GM12891 (cell line): ENCODE measurements around the gene CCDC40.

ENCODE experiments used
- DNase-seq: peaks from one replicate; pipeline ENCODE4 v3.0.0; 2011; ENCODE audit warnings: low spot score; ENCODE audit not compliant: insufficient read length
- FAIRE-seq: peaks from 2 replicates; lab custom pipeline; 2011; peaks lifted over from hg19 to GRCh38; lab: Jason Lieb, UNC
- PAX5 ChIP-seq: IDR thresholded peaks from 2 replicates; pipeline ENCODE4 v1.6.1; 2011; ENCODE audit warnings: low read length, moderate library complexity, mild to moderate bottlenecking; ENCODE audit not compliant: insufficient read depth, severe bottlenecking
- POLR2A ChIP-seq: IDR thresholded peaks from 2 replicates; pipeline ENCODE4 v1.6.1; 2011; ENCODE audit warnings: low read depth, low read length, control low read depth
- POLR2AphosphoS5 ChIP-seq: IDR thresholded peaks from 2 replicates; pipeline ENCODE4 v1.6.1; 2011; ENCODE audit warnings: low read depth, low read length, control low read depth
- POU2F2 ChIP-seq: IDR thresholded peaks from 2 replicates; pipeline ENCODE4 v1.6.1; 2011; ENCODE audit warnings: low read depth, mild to moderate bottlenecking, control low read depth, low read length, moderate library complexity
- SPI1 ChIP-seq: IDR thresholded peaks from 2 replicates; pipeline ENCODE4 v1.6.1; 2011; ENCODE audit warnings: low read depth, low read length, control low read depth
- TAF1 ChIP-seq: IDR thresholded peaks from 2 replicates; pipeline ENCODE4 v1.6.1; 2011; ENCODE audit warnings: low read depth, low read length, control low read depth

CCDC40 gene

DNA sequence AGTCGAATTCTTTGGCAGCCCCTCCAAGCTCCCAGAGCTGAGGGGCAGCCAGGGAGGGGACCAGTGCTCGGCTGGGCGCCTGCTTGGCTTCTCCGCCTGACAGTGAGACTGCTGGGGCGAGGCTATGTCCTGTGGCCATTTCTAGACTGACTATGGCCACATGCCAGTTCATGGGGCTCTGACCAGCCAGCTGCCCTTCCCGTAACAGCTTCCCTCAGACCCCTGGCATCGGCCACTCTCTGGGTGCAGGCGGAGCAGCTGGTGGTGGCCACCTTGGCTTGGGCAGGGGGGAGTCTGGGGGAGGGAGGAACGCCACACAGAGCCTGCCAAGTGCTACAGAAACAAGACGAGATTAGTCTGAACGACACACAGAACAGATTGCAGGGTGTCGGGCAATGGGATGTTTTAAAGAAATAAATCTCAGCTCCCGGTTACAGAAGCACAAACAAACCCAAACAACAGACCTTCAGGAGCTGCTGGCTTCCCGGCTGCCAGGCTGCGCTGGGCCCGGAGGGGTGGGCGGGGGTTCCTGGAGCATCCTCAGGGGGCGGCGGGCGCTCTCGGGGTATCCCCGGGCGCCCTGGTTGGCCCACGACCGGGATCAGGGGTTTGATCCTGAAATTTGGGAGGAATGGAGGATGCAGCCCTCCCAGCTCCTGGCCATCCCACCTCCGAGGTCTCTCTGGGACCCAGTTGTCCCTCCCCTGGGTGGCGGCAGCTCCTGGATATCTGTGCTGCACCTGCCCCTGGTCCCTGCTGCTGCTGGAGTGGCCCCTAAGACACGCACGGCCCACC is 35.3 kb upstream of the CCDC40 start:
- TF ChIP-seq POLR2AphosphoS5 (no peak), POLR2A (no peak), PAX5 (no peak), TAF1 (no peak), SPI1 (no peak), POU2F2 (no peak)
- FAIRE-seq (no peak), DNase-seq (no peak)

DNA sequence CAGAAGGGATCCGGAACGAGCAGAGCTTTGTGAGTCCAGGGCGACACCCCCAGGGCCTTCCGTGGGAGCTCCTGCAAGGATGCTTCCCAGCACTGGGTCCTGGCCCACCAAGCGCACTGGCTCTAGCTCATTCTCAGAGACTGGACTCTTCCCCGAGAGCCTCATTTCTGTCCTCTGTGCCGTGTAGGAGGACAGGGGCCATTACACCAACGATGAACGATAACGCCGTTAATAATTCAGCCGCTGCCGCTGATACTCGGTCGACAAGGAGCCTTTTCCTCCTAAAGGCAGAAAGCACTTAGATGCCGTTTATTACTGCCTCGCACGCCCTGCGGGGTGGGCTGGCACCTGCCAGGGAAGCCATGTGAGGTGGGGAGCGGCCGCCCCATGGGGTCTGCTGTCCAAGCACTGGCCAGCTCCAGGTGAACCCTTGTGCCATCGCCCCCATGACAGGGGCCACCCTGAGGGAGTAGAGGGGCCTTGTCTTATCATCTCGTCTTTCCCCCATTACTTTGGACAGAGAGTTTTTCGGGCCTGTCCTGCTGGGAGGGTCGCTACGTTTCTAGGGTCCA is 34.3 kb upstream of the CCDC40 start:
- TF ChIP-seq POU2F2: no peak
- no peak for FAIRE-seq
- DNase-seq: no peak

DNA sequence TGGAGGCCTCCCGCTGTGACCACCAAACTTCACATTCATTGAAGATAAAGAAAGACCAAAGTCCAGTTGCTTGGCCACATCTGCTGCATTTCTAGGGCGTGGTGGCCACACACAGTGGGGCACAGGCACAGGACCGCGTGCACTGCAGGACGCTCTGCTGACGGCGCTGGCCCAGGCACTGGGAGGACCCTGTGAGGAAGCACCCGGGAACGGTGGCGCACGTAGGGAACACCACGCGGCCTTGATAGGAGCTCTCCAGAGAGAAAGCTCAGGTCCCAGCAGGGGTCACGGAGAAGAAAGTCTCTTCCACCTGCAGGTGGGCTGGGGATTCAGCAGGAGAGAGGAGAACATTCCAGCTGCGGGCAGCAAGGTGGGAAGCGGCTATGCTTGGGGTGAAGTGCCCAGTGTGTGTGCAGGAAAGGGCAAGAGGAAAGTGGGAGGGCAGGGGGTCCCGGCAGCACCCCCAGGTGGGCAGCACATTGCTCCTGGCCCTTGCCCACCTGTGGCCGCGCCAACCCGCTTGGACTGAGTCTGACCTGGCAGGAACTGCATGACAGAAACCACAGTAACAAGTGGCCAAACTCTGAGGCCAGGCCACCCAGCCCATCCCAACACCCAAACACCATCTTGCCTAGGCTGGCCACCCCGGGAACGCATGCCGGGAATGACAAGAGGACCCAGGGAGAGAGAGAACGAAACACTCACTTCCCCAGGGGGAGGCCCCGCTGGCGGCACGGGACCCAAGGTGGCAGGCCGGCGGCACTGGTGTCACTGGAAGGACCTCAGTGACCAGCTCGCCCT is 33.6 kb upstream of the CCDC40 start:
- DNase-seq: no peak
- FAIRE-seq: no peak
- TF ChIP-seq POU2F2 (no peak), SPI1 (no peak), PAX5 (no peak), POLR2AphosphoS5 (no peak), TAF1 (no peak), POLR2A (no peak)

DNA sequence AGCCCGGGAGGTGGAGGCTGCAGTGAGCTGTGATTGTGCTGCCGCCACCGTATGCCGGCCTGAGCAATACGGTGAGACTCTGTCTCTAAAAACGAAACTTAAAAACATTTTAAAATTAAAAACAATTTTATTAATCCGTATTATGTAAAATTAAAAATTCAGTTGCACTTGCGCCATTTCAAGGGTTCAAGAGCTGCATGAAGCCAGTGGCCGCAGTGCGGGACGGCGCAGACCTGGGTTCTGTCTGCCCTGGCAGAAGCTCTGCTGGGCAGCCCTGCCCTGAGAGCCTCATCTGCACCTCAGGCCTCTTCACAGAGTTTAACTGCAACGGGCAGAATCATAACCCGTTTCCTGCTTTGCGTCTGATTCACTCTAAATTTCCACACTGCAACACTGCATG is 32.5 kb upstream of the CCDC40 start:
- TF ChIP-seq POLR2AphosphoS5 (no peak), POU2F2 (no peak), TAF1 (no peak), PAX5 (no peak), SPI1 (no peak), POLR2A (no peak)
- DNase-seq (no peak), FAIRE-seq (no peak)

DNA sequence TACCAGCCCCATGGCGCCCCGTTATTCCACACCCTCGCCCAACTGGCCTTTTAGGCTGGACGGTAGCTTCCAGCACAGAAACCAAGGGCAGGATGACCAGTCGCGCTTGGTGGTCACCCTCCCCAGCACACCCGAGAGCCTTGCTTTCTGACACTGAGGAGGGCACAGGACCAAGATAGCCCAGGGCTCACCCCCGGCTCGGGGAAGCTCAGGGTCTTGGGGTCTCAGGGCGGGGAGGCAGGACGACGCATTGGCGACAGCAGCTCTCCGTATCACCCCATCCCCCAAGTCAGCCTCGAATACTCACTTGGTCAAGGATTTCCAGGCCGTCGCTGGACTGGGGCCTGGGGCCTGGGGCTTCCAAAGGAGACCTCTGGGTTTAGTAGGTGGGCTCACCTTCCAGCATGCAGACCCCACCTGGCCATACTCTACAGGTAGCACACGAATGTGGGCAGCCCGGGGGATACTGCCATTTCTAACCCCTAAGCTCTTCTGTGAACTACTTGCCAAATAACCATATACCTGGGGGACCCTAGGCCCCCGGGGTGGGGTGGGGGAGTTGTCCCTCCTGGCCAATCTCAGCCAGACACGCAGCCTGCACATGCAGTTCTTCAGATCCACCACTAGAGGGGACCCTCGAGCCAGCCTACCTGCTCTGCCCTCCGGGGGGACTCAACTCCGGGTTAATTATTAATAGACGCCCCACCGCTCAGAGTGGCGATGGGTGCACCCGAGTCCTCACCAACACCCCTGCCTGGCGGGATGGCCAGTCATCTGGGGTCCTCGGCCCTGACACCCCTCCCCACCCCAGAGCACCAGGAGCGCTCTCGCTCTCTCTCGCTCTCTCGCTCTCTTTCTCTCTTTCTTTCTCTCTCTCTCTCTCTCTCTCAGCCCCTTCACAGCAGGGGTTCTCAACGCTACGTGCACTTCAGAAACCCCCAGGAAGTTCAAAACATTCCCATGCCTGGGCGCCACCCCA is 30.8 kb upstream of the CCDC40 start:
- no peak for TF ChIP-seq PAX5
- DNase-seq (peak; percentile 93), FAIRE-seq (peak; percentile 54)

DNA sequence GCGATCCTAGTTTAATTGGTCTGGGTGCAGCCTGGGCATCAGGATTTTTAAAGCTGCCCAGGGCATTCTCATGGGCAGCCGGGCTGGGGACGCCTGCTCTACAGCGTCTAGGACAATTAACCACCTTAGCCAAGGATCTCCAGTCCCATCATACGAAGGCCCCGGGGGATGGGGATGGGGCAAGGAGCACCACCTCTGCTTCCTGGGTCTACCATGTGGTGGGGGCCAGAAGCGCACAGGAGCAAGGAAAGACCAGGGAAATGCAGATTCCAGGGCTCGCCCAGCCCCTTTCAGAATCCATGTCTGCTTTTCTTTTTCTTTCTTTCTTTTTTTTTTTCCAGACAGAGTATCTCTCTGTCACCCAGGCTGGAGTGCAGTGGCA is 30.1 kb upstream of the CCDC40 start:
- TF ChIP-seq SPI1: no peak
- no peak for TF ChIP-seq TAF1
- no peak for TF ChIP-seq POLR2AphosphoS5
- no peak for TF ChIP-seq PAX5
- TF ChIP-seq POU2F2: no peak
- TF ChIP-seq POLR2A: no peak
- FAIRE-seq (no peak), DNase-seq (no peak)

DNA sequence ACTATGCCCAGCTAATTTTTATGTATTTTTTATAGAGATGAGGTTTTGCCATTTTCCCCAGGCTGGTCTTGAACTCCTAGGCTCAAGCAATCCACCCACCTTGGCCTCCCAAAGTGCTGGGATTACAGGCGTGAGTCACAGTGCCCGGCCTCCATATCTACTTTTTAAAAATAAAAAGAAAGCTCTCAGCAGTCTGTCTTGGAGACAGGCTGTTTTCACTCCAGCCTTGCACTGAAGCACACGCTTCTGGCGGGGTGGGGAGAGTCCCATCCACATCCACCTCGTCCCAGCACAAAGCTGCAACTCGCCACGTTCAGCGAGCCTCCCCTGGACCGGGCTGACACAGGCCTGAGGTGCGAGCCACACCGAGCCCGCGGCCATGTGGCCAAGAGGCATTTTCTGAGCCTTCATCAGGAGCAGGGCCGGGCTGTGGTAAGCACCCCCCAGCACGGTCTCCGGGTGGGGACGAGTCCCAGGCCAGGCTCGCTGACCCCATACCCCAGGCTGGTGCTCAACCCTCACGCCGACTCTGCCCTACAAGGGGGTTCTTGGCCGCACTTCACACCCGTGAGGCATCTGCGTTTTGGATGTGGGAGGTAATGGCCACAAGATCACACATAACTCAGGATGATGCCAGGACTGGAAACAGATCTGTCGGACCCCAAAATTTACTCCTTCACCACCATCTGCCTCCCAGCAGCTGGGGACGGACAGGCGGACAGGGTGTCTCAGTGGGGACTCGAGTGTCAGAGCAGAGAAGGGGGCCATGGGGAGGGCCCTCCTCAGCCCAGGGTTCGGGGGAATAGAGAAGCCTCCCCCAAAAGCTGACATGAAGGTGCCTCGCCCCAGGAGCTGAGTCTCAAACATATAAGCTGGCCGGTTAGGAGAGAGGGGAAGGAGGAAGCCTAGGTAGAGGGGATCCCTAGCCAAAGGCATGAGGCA is 29.4 kb upstream of the CCDC40 start:
- FAIRE-seq (no peak), DNase-seq (no peak)
- no peak for TF ChIP-seq POU2F2
- TF ChIP-seq TAF1: no peak
- no peak for TF ChIP-seq SPI1
- TF ChIP-seq PAX5: no peak
- no peak for TF ChIP-seq POLR2AphosphoS5
- no peak for TF ChIP-seq POLR2A

DNA sequence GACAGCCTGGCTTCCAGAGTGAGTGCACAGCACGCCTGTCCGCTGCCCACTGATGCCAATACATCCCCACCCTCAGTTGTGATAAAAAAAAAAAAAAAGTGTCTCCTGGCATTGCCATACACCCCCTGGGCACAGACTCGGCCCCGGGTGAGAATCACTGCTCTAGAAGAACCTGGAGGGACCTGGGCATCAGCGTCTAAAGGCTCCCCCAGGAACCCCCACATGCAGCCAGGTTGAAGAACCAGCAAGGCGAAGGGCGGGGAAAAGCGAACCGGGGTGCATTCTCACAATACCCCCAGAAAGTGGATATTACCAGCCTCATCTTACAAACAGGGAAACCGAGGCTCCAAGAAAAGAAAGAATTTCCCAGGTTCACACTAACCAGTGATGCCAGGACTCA is 28.5 kb upstream of the CCDC40 start:
- DNase-seq (no peak), FAIRE-seq (no peak)
- TF ChIP-seq POLR2AphosphoS5 (no peak), POU2F2 (no peak), PAX5 (no peak), POLR2A (no peak), TAF1 (no peak)
